ENCODE measurements around the gene ANGPTL7.
"Not testable (repeated sequence)": the region's sequence is repeated elsewhere in the genome, so short reads cannot be mapped to it uniquely, and the experiment has no call there.

Gene ANGPTL7

DNA sequence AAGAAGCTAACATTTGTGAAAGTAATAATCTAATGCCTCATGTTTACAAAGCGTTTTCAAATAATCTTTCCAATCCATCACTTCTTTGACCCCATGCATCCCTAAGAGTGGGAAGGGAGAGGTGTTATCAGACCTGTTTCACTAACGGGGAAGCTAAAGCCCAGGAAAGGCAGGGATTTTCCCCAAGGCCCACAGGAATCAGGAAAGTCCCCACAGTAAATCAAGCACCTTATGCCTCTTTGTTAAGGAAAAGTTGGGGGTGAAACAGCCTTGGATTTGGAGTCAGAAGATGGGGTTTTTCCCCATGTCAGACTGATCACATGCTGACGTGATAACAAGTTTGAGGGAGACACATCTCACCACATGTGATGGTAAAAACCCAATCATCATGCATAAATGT, 20.0 kb upstream of the ANGPTL7 start:
- no peak for DNase-seq (ENCODE audit: low read depth in 2 of 2)

DNA sequence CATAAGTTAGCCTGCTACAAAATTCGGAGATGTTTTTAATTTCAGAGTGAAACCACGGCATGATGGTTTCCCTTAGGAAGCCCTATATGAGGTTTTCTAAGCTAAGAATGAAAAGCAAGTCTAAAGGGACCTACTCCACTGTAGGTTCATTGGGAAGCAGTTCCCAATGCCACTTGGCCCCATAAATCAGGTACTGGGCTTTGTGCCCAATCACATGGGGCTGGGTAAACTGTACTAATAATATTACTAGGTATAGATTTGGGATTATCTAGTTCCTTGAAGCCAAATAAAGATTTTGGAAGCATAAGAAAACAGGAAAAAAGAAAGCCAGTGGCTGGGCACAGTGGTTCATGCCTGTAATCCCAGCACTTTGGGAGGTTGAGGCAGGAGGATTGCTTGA, 19.1 kb upstream of the ANGPTL7 start:
- no peak for DNase-seq (ENCODE audit: low read depth in 2 of 2)

GRCh38 chr1:11174261-11174942, 14.8 kb upstream of the ANGPTL7 start:
- DNase-seq (ENCODE audit: low read depth in 2 of 2): no peak

GRCh38 chr1:11175461-11175860, 13.7 kb upstream of the ANGPTL7 start:
- DNase-seq (ENCODE audit: low read depth in 2 of 2): no peak

- no peak for DNase-seq (ENCODE audit: low read depth in 2 of 2)
Measured at GRCh38 chr1:11176081-11176706, 13.0 kb upstream of the ANGPTL7 start.

GRCh38 chr1:11178021-11179015, 10.8 kb upstream of the ANGPTL7 start:
- DNase-seq (ENCODE audit: low read depth in 2 of 2): no peak

DNA sequence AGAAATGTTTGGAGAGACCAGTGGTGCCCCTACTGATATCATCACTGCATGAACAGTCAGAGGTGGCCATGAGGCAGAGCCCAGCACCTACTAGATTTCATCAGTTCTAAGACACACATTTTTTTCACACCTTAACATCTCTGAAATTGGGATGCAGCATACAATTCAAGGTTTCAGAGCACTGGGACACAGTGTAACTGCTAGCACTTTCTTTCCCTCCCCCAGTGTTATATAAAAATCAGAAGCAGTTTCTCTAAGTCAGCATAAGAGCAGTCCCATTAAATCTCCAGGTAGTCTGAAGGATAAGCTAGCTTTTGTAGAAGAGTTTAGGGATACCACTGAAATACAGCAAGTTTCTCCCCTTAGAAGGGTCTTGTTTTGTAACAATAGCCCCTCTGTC, 10.0 kb upstream of the ANGPTL7 start:
- DNase-seq (ENCODE audit: low read depth in 2 of 2): no peak

- DNase-seq (ENCODE audit: low read depth in 2 of 2): not testable (repeated sequence)
Measured at GRCh38 chr1:11179749-11180148, 9.4 kb upstream of the ANGPTL7 start.

GRCh38 chr1:11180342-11180744, 8.8 kb upstream of the ANGPTL7 start:
- DNase-seq (ENCODE audit: low read depth in 2 of 2): no peak

DNA sequence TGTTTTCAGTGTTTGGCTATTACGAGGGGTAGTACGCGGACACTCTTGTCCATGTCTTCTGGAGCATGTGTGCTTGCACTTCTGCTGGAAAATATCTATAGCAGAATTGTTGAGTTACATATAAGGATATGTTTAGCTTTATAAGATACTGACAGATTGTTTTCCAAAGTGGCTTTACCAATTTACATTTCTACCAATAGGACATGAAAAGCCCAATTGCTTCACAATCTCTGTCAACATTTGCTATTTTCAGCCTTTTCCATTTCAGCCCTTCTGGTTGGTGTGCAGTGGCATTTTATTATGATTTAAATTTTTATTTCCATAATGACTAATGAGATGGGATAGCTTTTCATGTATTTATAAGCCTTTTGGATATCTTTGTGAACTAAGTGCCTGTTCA, 6.3 kb upstream of the ANGPTL7 start:
- DNase-seq (ENCODE audit: low read depth in 2 of 2): no peak

GRCh38 chr1:11184973-11185372, 4.2 kb upstream of the ANGPTL7 start:
- DNase-seq (ENCODE audit: low read depth in 2 of 2): no peak

GRCh38 chr1:11187000-11187399, 2.2 kb upstream of the ANGPTL7 start:
- DNase-seq (ENCODE audit: low read depth in 2 of 2): no peak

- no peak for DNase-seq (ENCODE audit: low read depth in 2 of 2)
Measured at GRCh38 chr1:11187494-11187893, 1.7 kb upstream of the ANGPTL7 start.

DNA sequence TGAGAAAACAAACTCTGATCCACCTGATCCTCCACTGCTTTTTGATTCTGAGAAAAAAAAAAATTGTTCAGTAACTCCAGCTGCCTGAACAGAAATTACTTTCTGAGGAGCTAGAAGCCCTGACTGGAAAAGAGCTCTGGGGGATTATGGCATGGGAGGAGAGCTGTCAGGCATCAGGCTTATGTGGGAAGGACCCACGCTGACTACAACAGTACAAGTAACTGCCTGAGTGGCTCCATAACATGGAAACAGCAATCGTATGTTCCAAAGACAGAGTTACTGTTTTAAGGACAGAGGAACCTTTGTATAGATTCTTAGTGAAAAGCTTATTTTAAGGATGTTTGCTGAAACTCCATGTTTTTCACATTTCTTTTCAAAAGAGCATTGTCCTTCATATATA, 1.2 kb upstream of the ANGPTL7 start:
- no peak for DNase-seq (ENCODE audit: low read depth in 2 of 2)

- DNase-seq (ENCODE audit: low read depth in 2 of 2): no peak
Measured at GRCh38 chr1:11188381-11188780, 774 bp upstream of the ANGPTL7 start.

GRCh38 chr1:11193376-11193775, 4.2 kb downstream of the ANGPTL7 start:
- DNase-seq (ENCODE audit: low read depth in 2 of 2): no peak

GRCh38 chr1:11194407-11195176, 5.4 kb downstream of the ANGPTL7 start:
- DNase-seq (ENCODE audit: low read depth in 2 of 2): no peak

DNA sequence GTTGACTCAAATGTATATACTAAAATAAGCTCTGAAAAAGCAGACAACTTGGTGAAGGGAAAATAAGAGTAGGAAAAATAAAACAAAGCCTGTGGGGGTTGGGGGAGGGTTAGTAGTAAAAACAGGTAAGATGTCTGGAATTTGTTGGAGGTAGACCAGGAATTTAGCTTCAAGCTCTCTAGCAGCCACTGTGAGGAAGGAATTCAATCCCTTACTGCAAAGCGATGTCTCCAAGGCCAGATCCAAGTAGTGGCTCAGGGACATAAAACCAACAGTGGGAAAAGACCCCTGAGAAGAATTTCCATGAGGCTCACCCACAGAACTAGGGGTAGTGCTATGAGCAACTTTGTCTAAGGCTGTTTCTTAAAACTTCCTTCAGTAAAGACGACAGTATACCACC, 7.8 kb downstream of the ANGPTL7 start:
- no peak for DNase-seq (ENCODE audit: low read depth in 2 of 2)

DNA sequence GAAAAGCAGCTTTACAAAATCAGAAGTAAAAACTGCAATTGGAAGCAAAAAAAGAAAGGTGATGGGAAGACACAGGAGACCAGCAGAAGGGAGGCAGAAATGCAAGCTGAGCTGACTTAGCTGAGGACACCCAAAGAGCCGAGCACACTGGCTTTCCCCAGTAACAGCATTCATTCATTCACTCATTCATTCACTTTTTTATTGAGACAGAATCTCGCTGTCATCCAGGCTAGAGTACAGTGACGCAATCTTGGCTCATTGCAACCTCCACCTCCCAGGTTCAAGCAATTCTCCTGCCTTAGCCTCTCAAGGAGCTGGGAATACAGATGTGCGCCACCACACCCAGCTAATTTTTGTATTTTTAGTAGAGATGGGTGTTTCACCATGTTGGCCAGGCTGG, 8.2 kb downstream of the ANGPTL7 start:
- no peak for DNase-seq (ENCODE audit: low read depth in 2 of 2)

GRCh38 chr1:11198257-11198656, 9.1 kb downstream of the ANGPTL7 start:
- no peak for DNase-seq (ENCODE audit: low read depth in 2 of 2)

GRCh38 chr1:11198851-11199594, 9.9 kb downstream of the ANGPTL7 start:
- DNase-seq (ENCODE audit: low read depth in 2 of 2): no peak
